HepG2 (cell line): ENCODE results near the gene TRIM31. TPM values are rescaled to one million over a fixed set of nuclear protein-coding genes. Genes with fewer than 3 reads are reported as not detected.

Experiments
- ARNT2 ChIP-seq: sonication (generic); formaldehyde crosslinking; IDR thresholded peaks from 2 replicates; pipeline ENCODE4 v1.8.0; 2022; ENCODE audit warnings: mild to moderate bottlenecking, low read depth, missing genetic modification reagents, moderate library complexity
- EP300 ChIP-seq, 3 experiments: sonication (generic) in 1 of 3; formaldehyde crosslinking in 1 of 3; IDR thresholded peaks; 2 replicates each; pipeline versions ENCODE4 v1.5.1 to v1.6.1; 2011 to 2020; ENCODE audit warnings: low read depth in 2 of 3, low read length in 2 of 3, borderline replicate concordance in 1 of 3, improper control_type of control experiment in 1 of 3, mild to moderate bottlenecking in 1 of 3, missing genetic modification reagents in 1 of 3, moderate library complexity in 1 of 3
- GATA4 ChIP-seq: sonication (generic); IDR thresholded peaks from 2 replicates; pipeline ENCODE4 v1.6.1; 2016; ENCODE audit warnings: antibody characterized with exemption, low read depth, borderline replicate concordance
- MEF2D ChIP-seq: sonication (generic); formaldehyde crosslinking; IDR thresholded peaks from 2 replicates; pipeline ENCODE4 v1.5.1; 2020; ENCODE audit warnings: mild to moderate bottlenecking, missing genetic modification reagents
- NFRKB ChIP-seq: fragments of 450-650 bp; IDR thresholded peaks from 2 replicates; pipeline ENCODE4 v1.6.1; 2017
- ZFP82 ChIP-seq: sonication (generic); formaldehyde crosslinking; IDR thresholded peaks from 2 replicates; pipeline ENCODE4 v1.5.1; 2020; ENCODE audit warnings: mild to moderate bottlenecking, missing genetic modification reagents, borderline replicate concordance
- ZNF552 ChIP-seq: sonication (generic); formaldehyde crosslinking; IDR thresholded peaks from 2 replicates; pipeline ENCODE4 v1.9.0; 2022; ENCODE audit warnings: missing genetic modification reagents, mild to moderate bottlenecking, borderline replicate concordance
- ZNF749 ChIP-seq: sonication (generic); formaldehyde crosslinking; IDR thresholded peaks from 2 replicates; pipeline ENCODE4 v1.8.0; 2022; ENCODE audit warnings: mild to moderate bottlenecking, missing genetic modification reagents, moderate library complexity, borderline replicate concordance
- ZNF776 ChIP-seq: sonication (generic); formaldehyde crosslinking; IDR thresholded peaks from 2 replicates; pipeline ENCODE4 v1.4.0; 2020; ENCODE audit warnings: mild to moderate bottlenecking, missing genetic modification reagents
- polyA plus RNA-seq, 8 experiments: library from polyadenylated mRNA; depleted of rRNA in 3 of 8; stranded (reverse) in 7 of 8; unstranded in 1 of 8; fragments of >200 nt; fragmentation: Illumina TruSeq in 4 of 8; extraction: Trizol in 4 of 8; gene quantifications; 2 replicates each; pipeline versions ENCODE4 v1.2.1 to v1.2.3, GENCODE V29; 2011 to 2016; ENCODE audit warnings: low read depth in 4 of 8, missing spikeins in 1 of 8, mixed read lengths in 1 of 8; ENCODE audit not compliant: insufficient read depth in 1 of 8
- total RNA-seq, 5 experiments: library from RNA; depleted of rRNA; stranded (reverse); fragments of >200 nt; fragmentation: Illumina TruSeq; extraction: Trizol; gene quantifications; 2 replicates each; pipeline ENCODE4 v1.2.3, GENCODE V29; 2016; ENCODE audit warnings: low read depth in 1 of 5
- TF ChIP-seq, protein P1 (sequence below): IDR thresholded peaks from 2 replicates; pipeline ENCODE4 v1.6.1; 2016; ENCODE audit warnings: low read depth, borderline replicate concordance
- TF ChIP-seq, protein P2 (sequence below): sonication (generic); formaldehyde crosslinking; IDR thresholded peaks from 2 replicates; pipeline ENCODE4 v1.4.0; 2020; ENCODE audit warnings: missing genetic modification reagents
- TF ChIP-seq, protein P3 (sequence below): IDR thresholded peaks from 2 replicates; pipeline ENCODE4 v1.4.0; 2020; ENCODE audit warnings: mild to moderate bottlenecking, missing genetic modification reagents
- TF ChIP-seq, protein P4 (sequence below): IDR thresholded peaks from 2 replicates; pipeline ENCODE4 v1.6.1; 2018; ENCODE audit warnings: missing genetic modification reagents
- TF ChIP-seq, protein P5 (sequence below), 2 experiments: sonication (generic) in 1 of 2; formaldehyde crosslinking in 1 of 2; IDR thresholded peaks; 2 replicates each; pipeline versions ENCODE4 v1.4.0 to v1.6.1; 2016 to 2020; ENCODE audit warnings: borderline replicate concordance in 1 of 2, low read depth in 1 of 2, mild to moderate bottlenecking in 1 of 2, missing genetic modification reagents in 1 of 2

Gene TRIM31
- total and polyA plus RNA-seq, 2 of the 13 experiments (the other 11 are each of a cell fraction or from before 2014, with no cell fraction given) = 0.13 to 0.51 TPM

DNA sequence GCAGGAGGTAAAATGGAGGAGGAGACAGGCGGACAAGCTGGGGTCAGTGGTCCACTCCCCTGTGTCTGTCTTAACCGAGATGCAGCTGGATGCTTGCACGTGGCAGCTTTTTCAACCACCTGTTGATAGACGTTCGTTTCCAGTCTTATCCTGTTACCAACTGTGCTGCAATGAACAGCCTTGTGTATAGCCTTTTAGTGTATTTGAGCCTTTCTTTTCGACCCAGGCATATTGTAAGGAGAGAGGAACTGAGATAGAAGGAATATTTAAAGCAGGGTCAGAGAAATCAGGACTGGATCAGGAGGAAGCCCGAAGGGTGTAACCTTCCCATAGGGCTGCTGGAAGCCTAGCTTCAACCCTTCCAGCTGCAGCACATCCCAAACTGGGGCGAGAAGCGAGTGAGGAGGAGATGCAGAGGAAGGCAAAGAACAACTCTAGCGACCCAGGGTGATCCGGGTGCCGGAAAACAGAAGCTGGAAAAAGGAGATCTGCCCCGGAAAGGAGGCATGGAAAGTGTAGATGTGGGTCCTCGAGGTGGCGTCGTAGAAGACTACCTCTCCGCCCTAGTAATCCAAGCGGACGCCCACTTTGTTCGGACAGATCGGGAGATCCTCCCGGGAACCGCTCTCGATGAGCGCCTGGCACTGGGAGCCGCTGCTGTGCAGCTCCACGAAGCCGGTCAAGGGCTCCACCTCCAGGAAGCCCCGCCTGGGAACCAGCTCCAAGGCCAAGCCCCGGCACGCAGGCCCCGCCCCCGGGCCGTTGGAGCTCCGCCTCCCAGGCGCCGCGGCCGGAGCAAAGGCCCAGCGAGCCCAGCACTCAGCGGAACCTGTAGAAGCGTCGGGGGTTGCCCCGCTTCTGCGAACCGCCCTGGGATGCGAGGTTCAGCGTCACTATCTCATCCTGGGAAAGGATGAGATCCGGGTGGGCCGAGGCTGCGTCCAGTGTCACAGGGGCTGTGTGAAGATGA lies 11.2 kb downstream of the TRIM31 start (continued):
- TF ChIP-seq, protein P1, sequence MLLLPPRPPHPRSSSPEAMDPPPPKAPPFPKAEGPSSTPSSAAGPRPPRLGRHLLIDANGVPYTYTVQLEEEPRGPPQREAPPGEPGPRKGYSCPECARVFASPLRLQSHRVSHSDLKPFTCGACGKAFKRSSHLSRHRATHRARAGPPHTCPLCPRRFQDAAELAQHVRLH (CRISPR knock-in tag) = no peak; the same call in 1 of the 2 replicates
- TF ChIP-seq EP300 (IDR thresholded peaks at IDR 0.05; ENCODE audit: low read depth in 2 of 2, low read length in 2 of 2) = peak in 1 of 2 experiments; percentile 29; a peak in 1 of 4 replicates
- no peak; the same call in 1 of the 2 replicates for TF ChIP-seq EP300 (CRISPR knock-in tag; IDR thresholded peaks at IDR 0.05; ENCODE audit: borderline replicate concordance)
- TF ChIP-seq, protein P2, sequence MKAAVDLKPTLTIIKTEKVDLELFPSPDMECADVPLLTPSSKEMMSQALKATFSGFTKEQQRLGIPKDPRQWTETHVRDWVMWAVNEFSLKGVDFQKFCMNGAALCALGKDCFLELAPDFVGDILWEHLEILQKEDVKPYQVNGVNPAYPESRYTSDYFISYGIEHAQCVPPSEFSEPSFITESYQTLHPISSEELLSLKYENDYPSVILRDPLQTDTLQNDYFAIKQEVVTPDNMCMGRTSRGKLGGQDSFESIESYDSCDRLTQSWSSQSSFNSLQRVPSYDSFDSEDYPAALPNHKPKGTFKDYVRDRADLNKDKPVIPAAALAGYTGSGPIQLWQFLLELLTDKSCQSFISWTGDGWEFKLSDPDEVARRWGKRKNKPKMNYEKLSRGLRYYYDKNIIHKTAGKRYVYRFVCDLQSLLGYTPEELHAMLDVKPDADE = no peak
- peak; percentile 83 for TF ChIP-seq ZNF552 (CRISPR knock-in tag)
- peak; percentile 57; the same call in 1 of the 2 replicates for TF ChIP-seq MEF2D (CRISPR knock-in tag)
- peak; percentile 39; the same call in 1 of the 2 replicates for TF ChIP-seq ZNF749
- peak; percentile 68; the same call in 1 of the 2 replicates for TF ChIP-seq ARNT2 (CRISPR knock-in tag)
- TF ChIP-seq NFRKB = no peak
- TF ChIP-seq, protein P3, sequence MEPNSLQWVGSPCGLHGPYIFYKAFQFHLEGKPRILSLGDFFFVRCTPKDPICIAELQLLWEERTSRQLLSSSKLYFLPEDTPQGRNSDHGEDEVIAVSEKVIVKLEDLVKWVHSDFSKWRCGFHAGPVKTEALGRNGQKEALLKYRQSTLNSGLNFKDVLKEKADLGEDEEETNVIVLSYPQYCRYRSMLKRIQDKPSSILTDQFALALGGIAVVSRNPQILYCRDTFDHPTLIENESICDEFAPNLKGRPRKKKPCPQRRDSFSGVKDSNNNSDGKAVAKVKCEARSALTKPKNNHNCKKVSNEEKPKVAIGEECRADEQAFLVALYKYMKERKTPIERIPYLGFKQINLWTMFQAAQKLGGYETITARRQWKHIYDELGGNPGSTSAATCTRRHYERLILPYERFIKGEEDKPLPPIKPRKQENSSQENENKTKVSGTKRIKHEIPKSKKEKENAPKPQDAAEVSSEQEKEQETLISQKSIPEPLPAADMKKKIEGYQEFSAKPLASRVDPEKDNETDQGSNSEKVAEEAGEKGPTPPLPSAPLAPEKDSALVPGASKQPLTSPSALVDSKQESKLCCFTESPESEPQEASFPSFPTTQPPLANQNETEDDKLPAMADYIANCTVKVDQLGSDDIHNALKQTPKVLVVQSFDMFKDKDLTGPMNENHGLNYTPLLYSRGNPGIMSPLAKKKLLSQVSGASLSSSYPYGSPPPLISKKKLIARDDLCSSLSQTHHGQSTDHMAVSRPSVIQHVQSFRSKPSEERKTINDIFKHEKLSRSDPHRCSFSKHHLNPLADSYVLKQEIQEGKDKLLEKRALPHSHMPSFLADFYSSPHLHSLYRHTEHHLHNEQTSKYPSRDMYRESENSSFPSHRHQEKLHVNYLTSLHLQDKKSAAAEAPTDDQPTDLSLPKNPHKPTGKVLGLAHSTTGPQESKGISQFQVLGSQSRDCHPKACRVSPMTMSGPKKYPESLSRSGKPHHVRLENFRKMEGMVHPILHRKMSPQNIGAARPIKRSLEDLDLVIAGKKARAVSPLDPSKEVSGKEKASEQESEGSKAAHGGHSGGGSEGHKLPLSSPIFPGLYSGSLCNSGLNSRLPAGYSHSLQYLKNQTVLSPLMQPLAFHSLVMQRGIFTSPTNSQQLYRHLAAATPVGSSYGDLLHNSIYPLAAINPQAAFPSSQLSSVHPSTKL (CRISPR knock-in tag) = peak; percentile 68
- TF ChIP-seq, protein P4, sequence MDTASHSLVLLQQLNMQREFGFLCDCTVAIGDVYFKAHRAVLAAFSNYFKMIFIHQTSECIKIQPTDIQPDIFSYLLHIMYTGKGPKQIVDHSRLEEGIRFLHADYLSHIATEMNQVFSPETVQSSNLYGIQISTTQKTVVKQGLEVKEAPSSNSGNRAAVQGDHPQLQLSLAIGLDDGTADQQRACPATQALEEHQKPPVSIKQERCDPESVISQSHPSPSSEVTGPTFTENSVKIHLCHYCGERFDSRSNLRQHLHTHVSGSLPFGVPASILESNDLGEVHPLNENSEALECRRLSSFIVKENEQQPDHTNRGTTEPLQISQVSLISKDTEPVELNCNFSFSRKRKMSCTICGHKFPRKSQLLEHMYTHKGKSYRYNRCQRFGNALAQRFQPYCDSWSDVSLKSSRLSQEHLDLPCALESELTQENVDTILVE (CRISPR knock-in tag) = peak; percentile 66; the same call in 1 of the 2 replicates
- no peak for TF ChIP-seq ZFP82 (CRISPR knock-in tag)
- TF ChIP-seq, protein P5, sequence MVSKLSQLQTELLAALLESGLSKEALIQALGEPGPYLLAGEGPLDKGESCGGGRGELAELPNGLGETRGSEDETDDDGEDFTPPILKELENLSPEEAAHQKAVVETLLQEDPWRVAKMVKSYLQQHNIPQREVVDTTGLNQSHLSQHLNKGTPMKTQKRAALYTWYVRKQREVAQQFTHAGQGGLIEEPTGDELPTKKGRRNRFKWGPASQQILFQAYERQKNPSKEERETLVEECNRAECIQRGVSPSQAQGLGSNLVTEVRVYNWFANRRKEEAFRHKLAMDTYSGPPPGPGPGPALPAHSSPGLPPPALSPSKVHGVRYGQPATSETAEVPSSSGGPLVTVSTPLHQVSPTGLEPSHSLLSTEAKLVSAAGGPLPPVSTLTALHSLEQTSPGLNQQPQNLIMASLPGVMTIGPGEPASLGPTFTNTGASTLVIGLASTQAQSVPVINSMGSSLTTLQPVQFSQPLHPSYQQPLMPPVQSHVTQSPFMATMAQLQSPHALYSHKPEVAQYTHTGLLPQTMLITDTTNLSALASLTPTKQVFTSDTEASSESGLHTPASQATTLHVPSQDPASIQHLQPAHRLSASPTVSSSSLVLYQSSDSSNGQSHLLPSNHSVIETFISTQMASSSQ (IDR thresholded peaks at IDR 0.05; ENCODE audit: low read depth) = no peak
- TF ChIP-seq, protein P5 (CRISPR knock-in tag; IDR thresholded peaks at IDR 0.05; ENCODE audit: borderline replicate concordance) = peak; percentile 32; the same call in 1 of the 2 replicates
- peak; percentile 80; the same call in 1 of the 2 replicates for TF ChIP-seq GATA4
- TF ChIP-seq ZNF776 (CRISPR knock-in tag) = no peak
